Lung microvascular endothelial cell (primary cell): ENCODE results near the gene TRMT10A. TPM values are rescaled to one million over a fixed set of nuclear protein-coding genes. Genes with fewer than 3 reads are reported as not detected.

Experiments
- DNase-seq, 2 donors: peaks; one replicate each; pipeline versions ENCODE4 v3.0.0 to v3.0.0-alpha.2; 2010; ENCODE audit warnings: low read depth in 2 of 2
- total RNA-seq: library from RNA; depleted of rRNA; stranded (reverse); fragments of >200 nt; gene quantifications from 2 replicates; pipeline ENCODE4 v1.2.1, GENCODE V29; 2014

TRMT10A gene
- 4.8 and 5.0 TPM in 2 replicates for total RNA-seq

- peak; percentile 98 to 99 for DNase-seq
These were observed at the start of gene TRMT10A for GRCh38 chr4:99563310-99564186. Gene TRMT10A (minus strand): TSS chr4:99564039. CDS start chr4:99559338, 4,701 bp downstream.

GRCh38 chr4:99612704-99613103, 48.9 kb upstream of the TRMT10A start:
- DNase-seq = no peak

- DNase-seq = no peak
These were observed 48.4 kb upstream of the TRMT10A start for GRCh38 chr4:99612281-99612680.

GRCh38 chr4:99610605-99611175, 46.9 kb upstream of the TRMT10A start:
- DNase-seq = no peak

GRCh38 chr4:99608417-99608816, 44.6 kb upstream of the TRMT10A start:
- DNase-seq = no peak

GRCh38 chr4:99606716-99607115, 42.9 kb upstream of the TRMT10A start:
- no peak for DNase-seq

GRCh38 chr4:99594818-99595217, 31.0 kb upstream of the TRMT10A start:
- no peak for DNase-seq

GRCh38 chr4:99593781-99594641, 30.2 kb upstream of the TRMT10A start:
- no peak for DNase-seq

GRCh38 chr4:99591757-99592156, 27.9 kb upstream of the TRMT10A start:
- DNase-seq = no peak

- DNase-seq = no peak
These were observed 24.0 kb upstream of the TRMT10A start for GRCh38 chr4:99587803-99588202.

- DNase-seq = no peak
These were observed 23.5 kb upstream of the TRMT10A start for GRCh38 chr4:99587309-99587708.

- DNase-seq = no peak
These were observed 23.0 kb upstream of the TRMT10A start for GRCh38 chr4:99586797-99587196.

GRCh38 chr4:99586322-99586721, 22.5 kb upstream of the TRMT10A start:
- DNase-seq = peak in 1 of 2 donors; percentile 9

GRCh38 chr4:99585516-99585915, 21.7 kb upstream of the TRMT10A start:
- no peak for DNase-seq

- no peak for DNase-seq
These were observed 14.9 kb upstream of the TRMT10A start for GRCh38 chr4:99578714-99579113.

GRCh38 chr4:99574530-99575324, 10.9 kb upstream of the TRMT10A start, which contains the start of gene MTTP:
Gene MTTP (plus strand): TSS chr4:99574824. CDS start chr4:99574910, 86 bp downstream.
- no peak for DNase-seq

GRCh38 chr4:99573735-99574368, 10.0 kb upstream of the TRMT10A start:
- no peak for DNase-seq

- DNase-seq = no peak
These were observed 8.8 kb upstream of the TRMT10A start for GRCh38 chr4:99572527-99573240.

GRCh38 chr4:99571883-99572282, 8.0 kb upstream of the TRMT10A start:
- DNase-seq = no peak

- no peak for DNase-seq
These were observed 1.1 kb upstream of the TRMT10A start for GRCh38 chr4:99564921-99565320.
